Measurements from ENCODE around the gene TRABD2A. TPM values are rescaled to one million over a fixed set of nuclear protein-coding genes. Genes with fewer than 3 reads are reported as not detected.

TRABD2A gene
- total and polyA plus RNA-seq, 2 of the 13 experiments (the other 11 are each of a cell fraction or from before 2014, with no cell fraction given), result 0.15 TPM; not detected in 1

- TF ChIP-seq SOX5 (CRISPR knock-in tag; IDR thresholded peaks at IDR 0.05; ENCODE audit: borderline replicate concordance), result peak; percentile 77; the same call in 1 of the 2 replicates
- peak; percentile 93 for TF ChIP-seq ZSCAN21 (CRISPR knock-in tag; IDR thresholded peaks at IDR 0.05; ENCODE audit: borderline replicate concordance)
- 0 out of 2 replicates have a peak, but pooled peaks have one; percentile 57 for TF ChIP-seq ZNF337 (CRISPR knock-in tag; IDR thresholded peaks at IDR 0.05; ENCODE audit: borderline replicate concordance, low read depth)
- TF ChIP-seq, protein P1, sequence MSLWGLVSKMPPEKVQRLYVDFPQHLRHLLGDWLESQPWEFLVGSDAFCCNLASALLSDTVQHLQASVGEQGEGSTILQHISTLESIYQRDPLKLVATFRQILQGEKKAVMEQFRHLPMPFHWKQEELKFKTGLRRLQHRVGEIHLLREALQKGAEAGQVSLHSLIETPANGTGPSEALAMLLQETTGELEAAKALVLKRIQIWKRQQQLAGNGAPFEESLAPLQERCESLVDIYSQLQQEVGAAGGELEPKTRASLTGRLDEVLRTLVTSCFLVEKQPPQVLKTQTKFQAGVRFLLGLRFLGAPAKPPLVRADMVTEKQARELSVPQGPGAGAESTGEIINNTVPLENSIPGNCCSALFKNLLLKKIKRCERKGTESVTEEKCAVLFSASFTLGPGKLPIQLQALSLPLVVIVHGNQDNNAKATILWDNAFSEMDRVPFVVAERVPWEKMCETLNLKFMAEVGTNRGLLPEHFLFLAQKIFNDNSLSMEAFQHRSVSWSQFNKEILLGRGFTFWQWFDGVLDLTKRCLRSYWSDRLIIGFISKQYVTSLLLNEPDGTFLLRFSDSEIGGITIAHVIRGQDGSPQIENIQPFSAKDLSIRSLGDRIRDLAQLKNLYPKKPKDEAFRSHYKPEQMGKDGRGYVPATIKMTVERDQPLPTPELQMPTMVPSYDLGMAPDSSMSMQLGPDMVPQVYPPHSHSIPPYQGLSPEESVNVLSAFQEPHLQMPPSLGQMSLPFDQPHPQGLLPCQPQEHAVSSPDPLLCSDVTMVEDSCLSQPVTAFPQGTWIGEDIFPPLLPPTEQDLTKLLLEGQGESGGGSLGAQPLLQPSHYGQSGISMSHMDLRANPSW (CRISPR knock-in tag; IDR thresholded peaks at IDR 0.05; ENCODE audit: borderline replicate concordance), result peak; percentile 30; the same call in 1 of the 2 replicates
- peak; percentile 61 for TF ChIP-seq RAD21 (CRISPR knock-in tag; IDR thresholded peaks at IDR 0.05)
- no peak for TF ChIP-seq EZH2 (conservative IDR thresholded peaks at IDR 0.05; ENCODE audit: low read depth, low read length)
- TF ChIP-seq RBFOX2 (IDR thresholded peaks at IDR 0.05; ENCODE audit: low read depth, low read length), result peak; percentile 99
- TF ChIP-seq ZNF550 (CRISPR knock-in tag; IDR thresholded peaks at IDR 0.05; ENCODE audit: borderline replicate concordance), result peak; percentile 85
- no peak for TF ChIP-seq HMGA1 (CRISPR knock-in tag; conservative IDR thresholded peaks at IDR 0.05)
- TF ChIP-seq FIP1L1 (IDR thresholded peaks at IDR 0.05; ENCODE audit: borderline replicate concordance, insufficient read depth, low read depth, low read length), result no peak
- no peak; the same call in 1 of the 2 replicates for TF ChIP-seq ZBTB8A (CRISPR knock-in tag; IDR thresholded peaks at IDR 0.05; ENCODE audit: borderline replicate concordance, low read depth)
- TF ChIP-seq HCFC1 (IDR thresholded peaks at IDR 0.05; ENCODE audit: low read depth, low read length), result peak; percentile 7; the same call in 1 of the 2 replicates
- no peak; the same call in 1 of the 2 replicates for TF ChIP-seq NAIF1 (CRISPR knock-in tag; IDR thresholded peaks at IDR 0.05; ENCODE audit: borderline replicate concordance)
- no peak for TF ChIP-seq NR2F2 (IDR thresholded peaks at IDR 0.05; ENCODE audit: borderline replicate concordance, low read depth)
- TF ChIP-seq ARID2 (CRISPR knock-in tag; IDR thresholded peaks at IDR 0.05; ENCODE audit: borderline replicate concordance), result peak; percentile 82; the same call in 1 of the 2 replicates
- no peak for TF ChIP-seq ZNF557 (CRISPR knock-in tag; IDR thresholded peaks at IDR 0.05)
- peak; percentile 95 for TF ChIP-seq SRY (CRISPR knock-in tag; IDR thresholded peaks at IDR 0.05)
- TF ChIP-seq SOX6 (IDR thresholded peaks at IDR 0.05), result no peak
- peak; percentile 69; the same call in 1 of the 2 replicates for TF ChIP-seq SOX6 (CRISPR knock-in tag; IDR thresholded peaks at IDR 0.05)
- peak; percentile 96 for TF ChIP-seq KDM5B (CRISPR knock-in tag; IDR thresholded peaks at IDR 0.05; ENCODE audit: borderline replicate concordance)
- no peak for TF ChIP-seq ATF7 (IDR thresholded peaks at IDR 0.05)
- TF ChIP-seq ATF7 (CRISPR knock-in tag; IDR thresholded peaks at IDR 0.05), result peak; percentile 80
- peak; percentile 86 for TF ChIP-seq ZBTB7A (CRISPR knock-in tag; IDR thresholded peaks at IDR 0.05)
- TF ChIP-seq, protein P2, sequence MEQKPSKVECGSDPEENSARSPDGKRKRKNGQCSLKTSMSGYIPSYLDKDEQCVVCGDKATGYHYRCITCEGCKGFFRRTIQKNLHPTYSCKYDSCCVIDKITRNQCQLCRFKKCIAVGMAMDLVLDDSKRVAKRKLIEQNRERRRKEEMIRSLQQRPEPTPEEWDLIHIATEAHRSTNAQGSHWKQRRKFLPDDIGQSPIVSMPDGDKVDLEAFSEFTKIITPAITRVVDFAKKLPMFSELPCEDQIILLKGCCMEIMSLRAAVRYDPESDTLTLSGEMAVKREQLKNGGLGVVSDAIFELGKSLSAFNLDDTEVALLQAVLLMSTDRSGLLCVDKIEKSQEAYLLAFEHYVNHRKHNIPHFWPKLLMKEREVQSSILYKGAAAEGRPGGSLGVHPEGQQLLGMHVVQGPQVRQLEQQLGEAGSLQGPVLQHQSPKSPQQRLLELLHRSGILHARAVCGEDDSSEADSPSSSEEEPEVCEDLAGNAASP (CRISPR knock-in tag; IDR thresholded peaks at IDR 0.05; ENCODE audit: borderline replicate concordance), result peak; percentile 53; the same call in 1 of the 2 replicates
- no peak for TF ChIP-seq ZFAT (CRISPR knock-in tag; conservative IDR thresholded peaks at IDR 0.05)
- 0 out of 2 replicates have a peak, but pooled peaks have one; percentile 24 for TF ChIP-seq ZNF180 (CRISPR knock-in tag; IDR thresholded peaks at IDR 0.05; ENCODE audit: borderline replicate concordance, low read depth)
- TF ChIP-seq REPIN1 (CRISPR knock-in tag; IDR thresholded peaks at IDR 0.05; ENCODE audit: borderline replicate concordance, low read depth), result peak; percentile 86; the same call in 1 of the 2 replicates
Measured at GRCh38 chr2:84905181-84906107, 24.6 kb upstream of the TRABD2A start, which contains the start of gene TMSB10 (continued).
